Fibroblast of lung (primary cell): ENCODE data around the gene PGAP1. TPM values are rescaled to one million over a fixed set of nuclear protein-coding genes. Genes with fewer than 3 reads are reported as not detected.

Experiments
- DNase-seq, 2 donors: peaks; one replicate each; pipeline versions ENCODE4 v3.0.0 to v3.0.0-alpha.2; 2010; ENCODE audit warnings: low read depth in 2 of 2
- H2AFZ ChIP-seq: 2 replicates; pipeline ENCODE4 v1.5.1; 2012; ENCODE audit warnings: low read length, control low read depth, inconsistent platforms
- H3K27ac ChIP-seq: 2 replicates; pipeline ENCODE4 v1.5.1; 2011; ENCODE audit warnings: low read length, control low read depth; ENCODE audit not compliant: insufficient read depth
- H3K27me3 ChIP-seq: 2 replicates; pipeline ENCODE4 v1.5.1; 2011; ENCODE audit warnings: mild to moderate bottlenecking, low read length; ENCODE audit not compliant: control insufficient read depth, insufficient read depth
- H3K36me3 ChIP-seq: 2 replicates; pipeline ENCODE4 v1.5.1; 2011; ENCODE audit warnings: low read length; ENCODE audit not compliant: control insufficient read depth, insufficient read depth
- H3K4me1 ChIP-seq: 2 replicates; pipeline ENCODE4 v1.5.1; 2011; ENCODE audit warnings: low read length; ENCODE audit not compliant: control insufficient read depth, insufficient read depth; ENCODE audit errors: extremely low read depth
- H3K4me2 ChIP-seq: 2 replicates; pipeline ENCODE4 v1.5.1; 2011; ENCODE audit warnings: low read length, control low read depth; ENCODE audit not compliant: insufficient read depth; ENCODE audit errors: extremely low read depth
- H3K4me3 ChIP-seq, 4 experiments: fragments of 200-600 bp in 1 of 4; sonication (generic) in 1 of 4; replicated peaks in 1 of 4; 2 replicates each; pipeline ENCODE4 v1.5.1; 2011 to 2016; ENCODE audit warnings: low read length in 4 of 4, low read depth in 3 of 4, mild to moderate bottlenecking in 3 of 4, control low read depth in 2 of 4, inconsistent platforms in 1 of 4, mixed read lengths in 1 of 4; ENCODE audit not compliant: insufficient read depth in 1 of 4; ENCODE audit errors: control extremely low read depth in 1 of 4
- H3K79me2 ChIP-seq: 2 replicates; pipeline ENCODE4 v1.5.1; 2012; ENCODE audit warnings: mild to moderate bottlenecking, low read length, inconsistent platforms; ENCODE audit not compliant: control insufficient read depth, insufficient read depth
- H3K9ac ChIP-seq: 2 replicates; pipeline ENCODE4 v1.5.1; 2011; ENCODE audit warnings: mild to moderate bottlenecking, low read length, control low read depth; ENCODE audit not compliant: insufficient read depth
- H3K9me3 ChIP-seq: 2 replicates; pipeline ENCODE4 v1.5.1; 2012; ENCODE audit warnings: low read depth, low read length; ENCODE audit not compliant: control insufficient read depth, insufficient read depth
- H4K20me1 ChIP-seq: 2 replicates; pipeline ENCODE4 v1.5.1; 2011; ENCODE audit warnings: low read length; ENCODE audit not compliant: control insufficient read depth, insufficient read depth; ENCODE audit errors: extremely low read depth
- EZH2 ChIP-seq: IDR thresholded peaks from 2 replicates; pipeline ENCODE4 v1.5.1; 2012; ENCODE audit warnings: low read length, control low read depth, mild to moderate bottlenecking; ENCODE audit errors: missing control alignments
- polyA plus RNA-seq, 2 donors: library from polyadenylated mRNA; depleted of rRNA in 1 of 2; stranded (reverse) in 1 of 2; unstranded in 1 of 2; fragments of >200 nt; gene quantifications; 2 replicates each; pipeline ENCODE4 v1.2.1, GENCODE V29; 2011 to 2012; ENCODE audit warnings: missing spikeins in 1 of 2
- total RNA-seq: library from RNA; depleted of rRNA; stranded (reverse); fragments of >200 nt; gene quantifications from 2 replicates; pipeline ENCODE4 v1.2.1, GENCODE V29; 2014
- TF ChIP-seq, protein P1 (sequence below), 2 donors: IDR thresholded peaks in 1 of 2; conservative IDR thresholded peaks in 1 of 2; 1 replicate in 1 of 2; 2 replicates in 1 of 2; pipeline ENCODE4 v1.5.1; 2011 to 2012; ENCODE audit warnings: low read length in 2 of 2, control low read depth in 1 of 2, inconsistent platforms in 1 of 2, low read depth in 1 of 2, mild to moderate bottlenecking in 1 of 2

Gene PGAP1
- total and polyA plus RNA-seq, 2 donors (not counting 1 experiment from before 2014, with no cell fraction given), result 7.0 to 12.1 TPM

DNA sequence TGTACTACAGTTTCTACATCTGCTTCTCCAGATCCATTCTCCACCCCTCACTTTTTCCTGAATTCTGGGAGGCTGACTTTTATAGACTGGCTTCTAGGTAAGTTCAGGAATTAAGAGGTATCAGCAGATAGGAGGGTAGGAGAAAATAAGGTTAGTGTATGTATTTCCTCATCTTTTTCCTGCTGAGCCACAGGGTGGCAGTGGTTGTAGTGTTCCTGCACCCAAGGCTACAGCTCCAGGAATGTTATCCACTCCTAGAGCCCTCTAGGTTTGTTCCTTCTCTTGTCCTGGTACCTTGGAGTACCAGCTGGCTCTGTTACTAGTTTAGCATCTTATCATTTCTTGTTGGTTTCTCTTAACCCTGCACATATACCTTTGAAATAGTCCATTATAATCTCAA lies 76.6 kb downstream of the PGAP1 start:
- TF ChIP-seq, protein P1, sequence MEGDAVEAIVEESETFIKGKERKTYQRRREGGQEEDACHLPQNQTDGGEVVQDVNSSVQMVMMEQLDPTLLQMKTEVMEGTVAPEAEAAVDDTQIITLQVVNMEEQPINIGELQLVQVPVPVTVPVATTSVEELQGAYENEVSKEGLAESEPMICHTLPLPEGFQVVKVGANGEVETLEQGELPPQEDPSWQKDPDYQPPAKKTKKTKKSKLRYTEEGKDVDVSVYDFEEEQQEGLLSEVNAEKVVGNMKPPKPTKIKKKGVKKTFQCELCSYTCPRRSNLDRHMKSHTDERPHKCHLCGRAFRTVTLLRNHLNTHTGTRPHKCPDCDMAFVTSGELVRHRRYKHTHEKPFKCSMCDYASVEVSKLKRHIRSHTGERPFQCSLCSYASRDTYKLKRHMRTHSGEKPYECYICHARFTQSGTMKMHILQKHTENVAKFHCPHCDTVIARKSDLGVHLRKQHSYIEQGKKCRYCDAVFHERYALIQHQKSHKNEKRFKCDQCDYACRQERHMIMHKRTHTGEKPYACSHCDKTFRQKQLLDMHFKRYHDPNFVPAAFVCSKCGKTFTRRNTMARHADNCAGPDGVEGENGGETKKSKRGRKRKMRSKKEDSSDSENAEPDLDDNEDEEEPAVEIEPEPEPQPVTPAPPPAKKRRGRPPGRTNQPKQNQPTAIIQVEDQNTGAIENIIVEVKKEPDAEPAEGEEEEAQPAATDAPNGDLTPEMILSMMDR (conservative IDR thresholded peaks at IDR 0.05 in 1 of 2, IDR thresholded peaks at IDR 0.05 in 1 of 2; ENCODE audit: low read depth in 1 of 2, low read length in 2 of 2), result peak; percentile 40 to 55
- TF ChIP-seq EZH2, result no peak
- Histone ChIP-seq H3K9me3 (no peaks in the 10 kb centered on the region), H4K20me1 (no peaks in the 10 kb centered on the region), H3K36me3 (no peaks in the 10 kb centered on the region), H2AFZ (no peak overlapping the region), H3K79me2 (no peaks in the 10 kb centered on the region), H3K9ac (no peak overlapping the region), H3K27ac (no peak overlapping the region), H3K4me1 (no peaks in the 10 kb centered on the region), H3K27me3 (no peaks in the 10 kb centered on the region), H3K4me3 (no peak overlapping the region), H3K4me2 (no peak overlapping the region)
- DNase-seq, result peak; percentile 31 to 51

DNA sequence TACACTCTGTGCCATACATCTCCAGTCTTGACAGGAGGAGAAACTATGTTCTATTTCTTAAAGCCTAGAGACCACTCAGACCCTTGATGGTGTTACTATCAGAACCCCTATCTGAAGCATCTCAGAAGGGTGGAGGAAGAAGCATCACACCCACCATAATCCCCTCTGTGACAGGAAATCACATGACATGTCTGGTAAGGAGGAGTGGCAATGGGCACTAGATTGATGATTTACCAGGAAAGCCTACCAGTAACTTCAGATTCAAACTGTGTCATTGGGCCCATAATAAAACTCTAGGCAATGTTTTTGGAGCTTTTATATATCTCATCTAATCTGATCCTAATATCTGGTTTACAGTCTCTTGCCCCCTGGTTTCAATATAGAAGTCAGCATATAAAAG lies 80.2 kb downstream of the PGAP1 start:
- Histone ChIP-seq H3K4me2 (no peak overlapping the region), H3K9me3 (no peaks in the 10 kb centered on the region), H3K36me3 (no peaks in the 10 kb centered on the region), H4K20me1 (no peaks in the 10 kb centered on the region), H3K4me1 (no peaks in the 10 kb centered on the region), H3K27ac (no peak overlapping the region), H3K79me2 (no peaks in the 10 kb centered on the region), H3K4me3 (no peak overlapping the region), H3K9ac (no peak overlapping the region), H3K27me3 (no peaks in the 10 kb centered on the region), H2AFZ (no peak overlapping the region)
- no peak for TF ChIP-seq EZH2
- TF ChIP-seq, protein P1 (conservative IDR thresholded peaks at IDR 0.05 in 1 of 2, IDR thresholded peaks at IDR 0.05 in 1 of 2; ENCODE audit: low read depth in 1 of 2, low read length in 2 of 2), result no peak
- DNase-seq, result no peak

DNA sequence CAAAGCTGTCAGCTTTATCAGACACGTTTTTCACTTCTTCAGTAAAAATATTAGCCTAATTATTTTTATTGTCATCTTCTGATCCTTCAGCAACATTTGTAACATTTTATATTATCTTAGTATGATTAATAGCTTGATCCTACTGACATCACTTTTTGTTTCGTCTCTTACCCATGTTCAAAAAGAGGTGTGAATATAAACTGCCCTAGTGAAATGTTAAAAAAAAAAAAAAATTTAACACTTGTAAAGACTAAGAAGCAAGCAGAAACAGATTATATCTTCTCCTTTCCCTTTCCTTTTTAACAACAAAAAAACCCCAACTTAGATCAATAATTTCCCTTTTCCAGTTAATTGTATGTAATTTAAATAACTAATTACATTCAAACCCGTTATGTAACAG lies 81.1 kb downstream of the PGAP1 start:
- Histone ChIP-seq H3K9ac (no peak overlapping the region), H3K27me3 (no peaks in the 10 kb centered on the region), H3K79me2 (no peaks in the 10 kb centered on the region), H3K36me3 (no peaks in the 10 kb centered on the region), H3K4me2 (no peak overlapping the region), H3K4me3 (no peak overlapping the region), H2AFZ (no peak overlapping the region), H3K27ac (no peak overlapping the region), H4K20me1 (no peaks in the 10 kb centered on the region), H3K4me1 (no peaks in the 10 kb centered on the region), H3K9me3 (no peaks in the 10 kb centered on the region)
- no peak for TF ChIP-seq EZH2
- TF ChIP-seq, protein P1 (conservative IDR thresholded peaks at IDR 0.05 in 1 of 2, IDR thresholded peaks at IDR 0.05 in 1 of 2; ENCODE audit: low read depth in 1 of 2, low read length in 2 of 2), result no peak
- no peak for DNase-seq
